ENCODE data around the gene C16orf90.
"Not testable (repeated sequence)": the region's sequence is repeated elsewhere in the genome, so short reads cannot be mapped to it uniquely, and the experiment has no call there.

Gene C16orf90

DNA sequence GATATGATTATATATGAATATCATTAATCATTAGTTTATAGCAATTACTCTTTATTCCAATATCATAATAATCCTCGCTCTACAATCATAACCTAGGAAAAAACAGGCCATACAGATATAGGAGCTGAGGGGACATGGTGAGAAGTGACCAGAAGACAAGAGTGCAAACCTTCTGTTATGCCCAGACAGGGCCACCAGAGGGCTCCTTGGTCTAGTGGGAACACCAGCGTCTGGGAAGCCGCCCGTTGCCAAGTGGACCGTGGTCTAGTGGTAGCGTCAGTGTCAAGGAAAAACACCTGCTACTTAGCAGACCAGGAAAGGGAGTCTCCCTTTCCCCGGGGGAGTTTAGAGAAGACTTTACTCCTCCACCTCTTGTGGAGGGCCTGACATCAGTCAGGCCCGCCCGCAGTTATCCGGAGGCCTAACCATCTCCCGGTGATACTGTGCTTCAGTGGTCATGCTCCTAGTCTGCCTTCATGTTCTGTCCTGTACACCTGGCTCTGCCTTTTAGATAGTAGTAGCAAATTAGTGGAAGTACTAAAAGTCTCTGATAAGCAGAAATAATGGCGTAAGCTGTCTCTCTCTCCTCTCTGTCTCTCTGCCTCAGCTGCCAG, 32.0 kb upstream of the C16orf90 start:
- H3K27me3 ChIP-seq (ENCODE audit: low read depth, low read length); H3K27ac ChIP-seq (ENCODE audit: low read length): not testable (repeated sequence)
- H3K36me3 ChIP-seq (ENCODE audit: control insufficient read depth in 1 of 2, insufficient read depth in 2 of 2, low read length in 2 of 2), result peaks cover 27 to 28% of the 10 kb centered on the region in 2 donors

DNA sequence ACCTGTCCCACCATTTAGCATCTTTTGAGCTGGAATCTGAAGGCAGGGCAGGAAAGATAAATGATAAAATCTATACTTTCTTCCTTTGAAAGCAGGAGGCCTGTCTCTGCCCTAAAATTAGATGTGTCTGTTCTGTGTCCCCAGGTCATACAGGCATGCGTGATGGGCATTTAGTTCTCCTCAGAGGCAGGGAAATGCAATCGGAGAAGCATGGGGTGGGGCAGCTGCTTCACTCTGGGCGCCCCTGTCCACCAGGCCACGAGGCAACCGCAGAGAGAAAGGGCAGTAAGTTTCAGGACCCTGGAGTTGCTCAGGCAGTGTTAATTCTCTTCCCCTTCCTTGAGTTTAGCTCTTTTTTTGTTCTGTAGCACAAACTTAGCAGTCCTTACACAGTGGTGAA, 30.7 kb upstream of the C16orf90 start:
- peaks cover 25 to 27% of the 10 kb centered on the region in 2 donors for H3K36me3 ChIP-seq (ENCODE audit: control insufficient read depth in 1 of 2, insufficient read depth in 2 of 2, low read length in 2 of 2)
- H3K9me3 ChIP-seq (ENCODE audit: control insufficient read depth in 1 of 2, low read length in 2 of 2), result no peaks in the 10 kb centered on the region
- H3K27ac ChIP-seq (ENCODE audit: low read length), result no peak overlapping the region

More for the DNA sequence above, 32.0 kb upstream of the C16orf90 start:
- H3K4me3 ChIP-seq (ENCODE audit: low read depth in 1 of 2, low read length in 2 of 2); H3K4me1 ChIP-seq (ENCODE audit: control insufficient read depth in 1 of 2, insufficient read depth in 2 of 2, low read length in 2 of 2); H3K9me3 ChIP-seq (ENCODE audit: control insufficient read depth in 1 of 2, low read length in 2 of 2): not testable (repeated sequence)

DNA sequence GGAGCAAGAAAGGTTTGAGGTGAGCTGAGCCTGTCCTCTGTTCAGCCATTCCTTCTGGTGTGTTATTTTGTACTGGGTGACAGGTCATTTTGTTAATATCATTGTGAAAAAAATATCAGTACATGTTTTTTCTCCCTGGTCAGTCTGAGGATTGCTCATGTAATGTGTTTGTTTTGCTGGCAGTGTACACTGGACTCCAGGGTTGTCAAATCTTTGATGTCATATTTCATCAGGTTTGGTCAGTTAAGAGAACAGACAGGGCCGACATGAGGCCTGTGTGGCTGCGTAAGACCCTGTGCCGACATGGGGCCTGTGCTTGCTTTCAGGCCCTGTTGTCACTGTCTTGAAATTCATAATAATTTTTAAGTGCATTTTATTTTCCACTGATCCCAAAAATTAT, 28.0 kb upstream of the C16orf90 start:
- H3K27me3 ChIP-seq (ENCODE audit: low read depth, low read length), result no peaks in the 10 kb centered on the region
- no peak overlapping the region for H3K27ac ChIP-seq (ENCODE audit: low read length)
- H3K36me3 ChIP-seq (ENCODE audit: control insufficient read depth in 1 of 2, insufficient read depth in 2 of 2, low read length in 2 of 2), result peaks cover 27 to 29% of the 10 kb centered on the region in 2 donors
- H3K4me3 ChIP-seq (ENCODE audit: low read depth in 1 of 2, low read length in 2 of 2), result no peak overlapping the region
- H3K4me1 ChIP-seq (ENCODE audit: control insufficient read depth in 1 of 2, insufficient read depth in 2 of 2, low read length in 2 of 2), result peaks cover 0 to 5% of the 10 kb centered on the region in 2 donors
- no peaks in the 10 kb centered on the region for H3K9me3 ChIP-seq (ENCODE audit: control insufficient read depth in 1 of 2, low read length in 2 of 2)

More for the DNA sequence above, 30.7 kb upstream of the C16orf90 start:
- Histone ChIP-seq H3K27me3 (ENCODE audit: low read depth, low read length) (no peaks in the 10 kb centered on the region), H3K4me3 (ENCODE audit: low read depth in 1 of 2, low read length in 2 of 2) (no peak overlapping the region), H3K4me1 (ENCODE audit: control insufficient read depth in 1 of 2, insufficient read depth in 2 of 2, low read length in 2 of 2) (peaks cover 0 to 2% of the 10 kb centered on the region in 2 donors)

DNA sequence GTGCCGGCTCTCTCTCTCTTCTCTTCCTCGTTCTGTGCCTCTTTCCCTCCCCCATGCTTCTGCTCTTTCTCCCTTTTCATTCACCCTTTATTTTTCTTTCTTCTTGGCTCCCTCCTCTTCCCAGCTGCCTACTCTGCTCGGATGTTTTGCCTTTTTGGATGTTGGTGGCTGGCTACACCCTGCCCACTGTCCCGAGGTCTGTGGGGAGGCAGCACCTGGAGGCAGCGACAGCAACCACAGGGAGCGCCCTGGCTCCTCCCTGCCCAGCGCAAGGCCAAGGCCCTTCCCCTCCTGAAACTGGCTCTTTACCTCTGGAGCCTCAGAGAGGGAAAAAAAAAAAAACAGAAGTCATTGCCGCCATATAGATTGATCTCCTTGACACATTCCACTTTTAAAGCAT, 25.6 kb upstream of the C16orf90 start:
- H3K27ac ChIP-seq (ENCODE audit: low read length), result peak overlapping the region; percentile 33
- H3K9me3 ChIP-seq (ENCODE audit: control insufficient read depth in 1 of 2, low read length in 2 of 2), result no peaks in the 10 kb centered on the region
- H3K4me3 ChIP-seq (ENCODE audit: low read depth in 1 of 2, low read length in 2 of 2), result no peak overlapping the region
- H3K27me3 ChIP-seq (ENCODE audit: low read depth, low read length), result no peaks in the 10 kb centered on the region
- H3K36me3 ChIP-seq (ENCODE audit: control insufficient read depth in 1 of 2, insufficient read depth in 2 of 2, low read length in 2 of 2), result peaks cover 35 to 40% of the 10 kb centered on the region in 2 donors
- peaks cover 0 to 5% of the 10 kb centered on the region in 2 donors for H3K4me1 ChIP-seq (ENCODE audit: control insufficient read depth in 1 of 2, insufficient read depth in 2 of 2, low read length in 2 of 2)

DNA sequence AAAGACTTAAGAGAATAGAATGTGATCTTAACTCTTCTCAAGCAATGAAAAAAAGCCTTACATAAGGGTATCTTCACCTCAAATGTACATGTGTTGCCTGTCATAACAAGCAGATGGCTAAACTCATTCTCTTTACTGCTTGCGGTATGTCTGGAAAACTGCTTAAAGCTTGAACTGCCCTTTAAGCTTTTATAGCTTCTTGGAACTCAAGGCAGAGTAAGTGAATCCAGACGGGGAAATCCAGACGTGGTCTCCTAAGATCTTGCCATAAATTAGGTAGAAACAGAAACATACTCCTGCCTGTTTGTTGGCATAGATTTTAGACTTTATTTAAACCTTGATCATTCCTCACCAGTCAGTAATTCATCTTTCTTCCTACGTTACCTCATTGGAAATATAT, 25.1 kb upstream of the C16orf90 start:
- Histone ChIP-seq H3K27me3 (ENCODE audit: low read depth, low read length) (no peaks in the 10 kb centered on the region), H3K27ac (ENCODE audit: low read length) (peak overlapping the region; percentile 33), H3K4me3 (ENCODE audit: low read depth in 1 of 2, low read length in 2 of 2) (no peak overlapping the region), H3K4me1 (ENCODE audit: control insufficient read depth in 1 of 2, insufficient read depth in 2 of 2, low read length in 2 of 2) (peaks cover 0 to 5% of the 10 kb centered on the region in 2 donors), H3K9me3 (ENCODE audit: control insufficient read depth in 1 of 2, low read length in 2 of 2) (no peaks in the 10 kb centered on the region), H3K36me3 (ENCODE audit: control insufficient read depth in 1 of 2, insufficient read depth in 2 of 2, low read length in 2 of 2) (peaks cover 36 to 44% of the 10 kb centered on the region in 2 donors)

DNA sequence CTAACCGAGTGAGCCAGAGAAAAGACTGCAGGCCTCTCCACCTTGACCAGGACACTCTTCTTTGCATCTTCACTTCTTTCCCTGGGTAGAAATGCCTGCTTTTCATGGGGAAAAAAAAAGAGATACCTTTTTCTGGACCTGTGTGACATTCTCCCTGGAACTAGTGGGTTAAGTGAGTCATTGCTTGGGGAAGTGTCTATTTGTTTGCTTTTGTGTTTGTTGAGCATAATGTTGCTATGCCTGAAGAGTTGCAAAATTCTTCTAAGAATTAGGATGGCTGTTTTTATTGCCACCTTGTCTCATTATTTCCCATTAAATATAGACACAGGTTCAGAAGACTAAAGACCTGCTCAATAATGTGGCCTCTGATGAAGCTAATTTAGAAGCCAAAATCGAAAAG, 24.3 kb upstream of the C16orf90 start:
- Histone ChIP-seq H3K36me3 (ENCODE audit: control insufficient read depth in 1 of 2, insufficient read depth in 2 of 2, low read length in 2 of 2) (peaks cover 30 to 52% of the 10 kb centered on the region in 2 donors), H3K4me1 (ENCODE audit: control insufficient read depth in 1 of 2, insufficient read depth in 2 of 2, low read length in 2 of 2) (peaks cover 0 to 5% of the 10 kb centered on the region in 2 donors), H3K27me3 (ENCODE audit: low read depth, low read length) (no peaks in the 10 kb centered on the region), H3K4me3 (ENCODE audit: low read depth in 1 of 2, low read length in 2 of 2) (no peak overlapping the region), H3K9me3 (ENCODE audit: control insufficient read depth in 1 of 2, low read length in 2 of 2) (no peaks in the 10 kb centered on the region), H3K27ac (ENCODE audit: low read length) (no peak overlapping the region)

DNA sequence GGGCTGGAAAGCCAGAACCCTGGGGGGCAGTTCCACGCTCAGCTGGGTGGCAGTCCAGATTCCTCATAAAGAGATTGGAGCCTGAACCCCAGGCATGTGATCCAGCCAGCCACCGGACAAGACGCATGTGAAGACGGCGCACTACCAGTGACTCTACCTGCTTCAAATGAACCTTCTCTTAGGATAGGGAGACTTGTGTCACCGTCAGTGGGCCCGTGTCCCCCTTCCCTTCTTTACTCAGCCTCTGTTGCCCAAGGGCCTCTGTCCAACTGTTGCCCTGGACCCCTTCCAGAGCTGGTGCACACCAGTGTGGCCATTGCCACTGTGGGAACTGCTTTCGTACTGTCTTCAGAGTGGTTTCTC, 23.7 kb upstream of the C16orf90 start:
- Histone ChIP-seq H3K4me3 (ENCODE audit: low read depth in 1 of 2, low read length in 2 of 2) (no peak overlapping the region), H3K27ac (ENCODE audit: low read length) (no peak overlapping the region), H3K4me1 (ENCODE audit: control insufficient read depth in 1 of 2, insufficient read depth in 2 of 2, low read length in 2 of 2) (peaks cover 0 to 5% of the 10 kb centered on the region in 2 donors), H3K27me3 (ENCODE audit: low read depth, low read length) (no peaks in the 10 kb centered on the region), H3K9me3 (ENCODE audit: control insufficient read depth in 1 of 2, low read length in 2 of 2) (no peaks in the 10 kb centered on the region), H3K36me3 (ENCODE audit: control insufficient read depth in 1 of 2, insufficient read depth in 2 of 2, low read length in 2 of 2) (peaks cover 29 to 57% of the 10 kb centered on the region in 2 donors)

DNA sequence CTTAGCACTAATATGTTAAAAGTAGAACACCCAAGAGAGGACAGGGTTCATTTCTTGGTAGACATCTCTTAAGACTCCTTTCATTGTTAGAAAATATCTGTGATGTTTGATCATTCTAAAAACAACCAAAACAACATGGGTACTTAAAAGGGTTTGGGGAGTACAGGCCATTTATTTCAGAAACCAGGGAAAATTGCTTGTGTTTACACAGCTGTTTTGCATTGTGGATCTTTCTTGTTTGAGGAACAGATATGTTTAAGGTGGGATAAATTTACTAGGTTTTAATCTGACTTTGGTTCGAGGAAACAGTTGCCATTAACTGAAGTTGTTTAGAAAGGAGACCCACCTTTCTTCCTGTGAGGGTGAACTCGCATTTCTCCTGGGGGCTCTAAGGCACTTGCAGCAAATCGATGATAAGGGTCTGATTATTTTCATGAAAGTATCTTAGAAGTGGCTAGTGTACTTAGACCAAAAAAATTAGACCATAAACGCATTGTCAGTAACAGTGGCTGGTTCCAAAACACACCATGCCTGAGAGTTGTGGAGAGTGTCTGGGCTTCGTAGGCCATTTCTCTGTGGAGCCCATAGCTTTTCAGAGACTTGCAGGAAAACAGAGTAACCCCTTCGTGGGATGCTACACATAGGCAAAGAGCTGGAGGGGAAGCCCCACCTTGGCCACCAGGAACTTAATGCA, 23.1 kb upstream of the C16orf90 start:
- peaks cover 29 to 57% of the 10 kb centered on the region in 2 donors for H3K36me3 ChIP-seq (ENCODE audit: control insufficient read depth in 1 of 2, insufficient read depth in 2 of 2, low read length in 2 of 2)
- no peak overlapping the region for H3K27ac ChIP-seq (ENCODE audit: low read length)
- H3K4me1 ChIP-seq (ENCODE audit: control insufficient read depth in 1 of 2, insufficient read depth in 2 of 2, low read length in 2 of 2), result peaks cover 0 to 5% of the 10 kb centered on the region in 2 donors
- no peak overlapping the region for H3K4me3 ChIP-seq (ENCODE audit: low read depth in 1 of 2, low read length in 2 of 2)
- no peaks in the 10 kb centered on the region for H3K9me3 ChIP-seq (ENCODE audit: control insufficient read depth in 1 of 2, low read length in 2 of 2)
- H3K27me3 ChIP-seq (ENCODE audit: low read depth, low read length), result no peaks in the 10 kb centered on the region

DNA sequence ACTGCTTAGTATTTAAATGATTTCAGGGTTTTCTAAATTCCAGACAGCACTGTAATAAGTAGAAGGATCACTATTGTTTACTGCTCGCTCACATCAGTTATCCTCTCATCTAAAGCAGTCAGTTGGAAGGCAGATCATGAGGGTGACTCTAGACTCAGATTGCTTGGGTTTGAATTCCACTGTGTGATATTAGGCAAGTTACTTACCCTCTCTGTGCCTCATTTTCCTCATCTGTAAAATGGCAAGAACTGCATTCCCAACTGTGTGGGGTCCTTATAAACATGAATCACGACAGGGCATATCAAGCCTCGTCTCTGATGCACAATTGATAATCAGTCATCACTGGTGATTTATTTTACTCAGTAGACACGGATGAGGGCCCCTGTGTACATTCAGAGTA, 20.6 kb upstream of the C16orf90 start:
- Histone ChIP-seq H3K4me1 (ENCODE audit: control insufficient read depth in 1 of 2, insufficient read depth in 2 of 2, low read length in 2 of 2) (peaks cover 0 to 2% of the 10 kb centered on the region in 2 donors), H3K27me3 (ENCODE audit: low read depth, low read length) (no peaks in the 10 kb centered on the region), H3K9me3 (ENCODE audit: control insufficient read depth in 1 of 2, low read length in 2 of 2) (no peaks in the 10 kb centered on the region), H3K4me3 (ENCODE audit: low read depth in 1 of 2, low read length in 2 of 2) (no peak overlapping the region), H3K36me3 (ENCODE audit: control insufficient read depth in 1 of 2, insufficient read depth in 2 of 2, low read length in 2 of 2) (peaks cover 34 to 72% of the 10 kb centered on the region in 2 donors), H3K27ac (ENCODE audit: low read length) (no peak overlapping the region)

DNA sequence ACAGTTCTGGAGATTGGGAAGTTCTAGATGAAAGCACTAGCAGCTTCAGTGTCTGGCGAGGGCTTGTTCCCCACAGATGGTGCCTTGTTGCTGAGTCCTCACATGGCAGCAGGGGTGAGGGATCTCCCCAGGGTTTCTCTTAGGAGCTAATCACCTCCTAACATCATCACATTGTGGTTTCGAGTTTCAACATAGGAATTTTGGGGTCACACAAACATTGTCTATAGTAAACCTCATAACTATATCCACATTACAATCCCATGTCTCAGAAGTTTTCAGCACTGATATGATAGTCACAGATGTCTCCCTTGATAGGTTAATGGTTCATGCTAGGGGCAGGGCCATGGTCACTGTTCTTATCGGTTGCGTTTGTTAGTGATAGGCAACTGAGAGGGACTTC, 19.3 kb upstream of the C16orf90 start:
- H3K4me1 ChIP-seq (ENCODE audit: control insufficient read depth in 1 of 2, insufficient read depth in 2 of 2, low read length in 2 of 2), result no peaks in the 10 kb centered on the region
- H3K36me3 ChIP-seq (ENCODE audit: control insufficient read depth in 1 of 2, insufficient read depth in 2 of 2, low read length in 2 of 2), result peaks cover 37 to 82% of the 10 kb centered on the region in 2 donors

DNA sequence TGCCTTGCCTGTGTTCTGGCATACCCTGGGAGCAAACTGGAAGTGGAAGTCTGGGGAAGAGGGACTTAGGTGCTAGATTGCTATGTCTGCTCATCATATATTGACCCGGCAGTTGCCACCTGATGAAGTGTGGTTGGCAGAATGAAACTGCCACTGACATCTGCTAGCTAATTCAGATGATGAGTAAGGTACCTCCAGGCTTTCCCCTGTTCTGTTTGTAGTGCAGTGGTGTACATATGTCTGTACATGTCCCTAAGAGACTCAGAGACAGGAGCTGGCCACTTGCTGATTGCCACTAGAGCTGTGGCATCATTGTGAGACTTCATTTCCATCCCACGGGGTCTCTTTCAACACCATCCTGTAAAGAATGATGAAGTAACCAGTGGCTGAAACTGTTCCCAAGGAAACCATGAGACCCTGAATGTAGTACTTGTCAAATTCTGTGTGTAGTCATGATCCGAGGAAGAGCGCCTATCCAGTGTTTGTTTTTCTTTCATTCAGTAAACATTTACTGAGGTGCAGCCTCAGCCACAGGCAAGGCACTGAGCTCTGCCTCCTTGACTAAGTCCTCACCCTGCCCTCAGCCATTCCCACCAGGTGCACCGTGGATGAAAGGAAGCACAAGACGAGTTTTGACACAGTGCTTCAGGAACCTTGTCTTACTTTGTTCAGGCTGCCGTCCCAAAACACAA, 18.7 kb upstream of the C16orf90 start:
- H3K4me3 ChIP-seq (ENCODE audit: low read depth in 1 of 2, low read length in 2 of 2), result no peak overlapping the region
- H3K27ac ChIP-seq (ENCODE audit: low read length), result no peak overlapping the region
- H3K27me3 ChIP-seq (ENCODE audit: low read depth, low read length), result no peaks in the 10 kb centered on the region
- H3K4me1 ChIP-seq (ENCODE audit: control insufficient read depth in 1 of 2, insufficient read depth in 2 of 2, low read length in 2 of 2), result no peaks in the 10 kb centered on the region
- no peaks in the 10 kb centered on the region for H3K9me3 ChIP-seq (ENCODE audit: control insufficient read depth in 1 of 2, low read length in 2 of 2)
- H3K36me3 ChIP-seq (ENCODE audit: control insufficient read depth in 1 of 2, insufficient read depth in 2 of 2, low read length in 2 of 2), result peaks cover 35 to 82% of the 10 kb centered on the region in 2 donors

More for the DNA sequence above, 19.3 kb upstream of the C16orf90 start:
- Histone ChIP-seq H3K4me3 (ENCODE audit: low read depth in 1 of 2, low read length in 2 of 2) (no peak overlapping the region), H3K27ac (ENCODE audit: low read length) (no peak overlapping the region), H3K9me3 (ENCODE audit: control insufficient read depth in 1 of 2, low read length in 2 of 2) (no peaks in the 10 kb centered on the region), H3K27me3 (ENCODE audit: low read depth, low read length) (no peaks in the 10 kb centered on the region)
